GM23338 (cell line): ENCODE results near the gene ADGRV1. TPM values are rescaled to one million over a fixed set of nuclear protein-coding genes. Genes with fewer than 3 reads are reported as not detected.

Experiments
- ATAC-seq: fragments of 200-7000 bp; cut with Tn5 transposase; 3 replicates; pipeline ENCODE4 v1.9.1; 2020
- DNase-seq: peaks from one replicate; pipeline ENCODE4 v3.0.0-alpha.2; 2015; ENCODE audit warnings: low spot score
- H2AFZ ChIP-seq: fragments of 200-600 bp; sonication (generic); 2 replicates; pipeline ENCODE4 v1.8.0; 2016; ENCODE audit warnings: antibody characterized with exemption, mild to moderate bottlenecking, moderate library complexity
- H3F3A ChIP-seq: fragments of 200-600 bp; sonication (generic); replicated peaks from 2 replicates; pipeline ENCODE4 v1.8.0; 2017; ENCODE audit warnings: antibody characterized with exemption, mixed run types, low read depth
- H3K27ac ChIP-seq: fragments of 200-600 bp; sonication (generic); 2 replicates; pipeline ENCODE4 v1.6.1; 2016; ENCODE audit warnings: low read depth
- H3K27me3 ChIP-seq: fragments of 200-600 bp; sonication (generic); 2 replicates; pipeline ENCODE4 v1.8.0; 2016; ENCODE audit warnings: mild to moderate bottlenecking, mixed run types, moderate library complexity; ENCODE audit not compliant: insufficient read depth
- H3K36me3 ChIP-seq: fragments of 200-600 bp; sonication (generic); 2 replicates; pipeline ENCODE4 v1.8.0; 2016; ENCODE audit warnings: mild to moderate bottlenecking; ENCODE audit not compliant: insufficient read depth
- H3K4me1 ChIP-seq: fragments of 200-600 bp; sonication (generic); 2 replicates; pipeline ENCODE4 v1.8.0; 2016; ENCODE audit warnings: mild to moderate bottlenecking, moderate library complexity; ENCODE audit not compliant: insufficient read depth
- H3K4me2 ChIP-seq: fragments of 200-600 bp; sonication (generic); 2 replicates; pipeline ENCODE4 v1.7.1; 2017; ENCODE audit warnings: mixed run types
- H3K4me3 ChIP-seq: fragments of 200-600 bp; sonication (generic); 2 replicates; pipeline ENCODE4 v1.6.1; 2016; ENCODE audit warnings: mixed run types
- H3K79me2 ChIP-seq: fragments of 200-600 bp; sonication (generic); replicated peaks from 2 replicates; pipeline ENCODE4 v1.8.0; 2017; ENCODE audit warnings: mild to moderate bottlenecking; ENCODE audit not compliant: insufficient read depth
- H3K9me2 ChIP-seq: fragments of 200-600 bp; sonication (generic); 2 replicates; pipeline ENCODE4 v1.8.0; 2017; ENCODE audit not compliant: insufficient read depth
- H4K20me1 ChIP-seq: fragments of 200-600 bp; sonication (generic); replicated peaks from 2 replicates; pipeline ENCODE4 v1.8.0; 2017; ENCODE audit warnings: mild to moderate bottlenecking; ENCODE audit not compliant: insufficient read depth
- H3K27ac Mint-ChIP-seq: 2 replicates; pipeline ENCODE4 v1.8.0; 2020; ENCODE audit warnings: inconsistent platforms, mild to moderate bottlenecking, moderate library complexity, mixed read lengths
- H3K27me3 Mint-ChIP-seq: 3 replicates; pipeline ENCODE4 v1.8.0; 2022; ENCODE audit warnings: low read depth, mild to moderate bottlenecking, moderate library complexity, mixed read lengths, inconsistent platforms; ENCODE audit not compliant: insufficient read depth, poor library complexity
- H3K36me3 Mint-ChIP-seq: 3 replicates; pipeline ENCODE4 v1.8.0; 2021; ENCODE audit warnings: low read depth, mild to moderate bottlenecking, inconsistent platforms, moderate library complexity, mixed read lengths
- H3K4me1 Mint-ChIP-seq: 3 replicates; pipeline ENCODE4 v1.8.0; 2020; ENCODE audit warnings: mild to moderate bottlenecking, inconsistent platforms, mixed read lengths
- H3K4me3 Mint-ChIP-seq: 3 replicates; pipeline ENCODE4 v1.8.0; 2021; ENCODE audit warnings: moderate library complexity, mild to moderate bottlenecking, inconsistent platforms, mixed read lengths
- H3K9me3 Mint-ChIP-seq: 3 replicates; pipeline ENCODE4 v1.8.0; 2020; ENCODE audit warnings: moderate library complexity, mild to moderate bottlenecking, inconsistent platforms, mixed read lengths
- CREB1 ChIP-seq: fragments of 250-450 bp; sonication (Bioruptor Pico); IDR thresholded peaks from 2 replicates; pipeline ENCODE4 v1.5.0; 2020; ENCODE audit warnings: low read depth, mild to moderate bottlenecking, moderate library complexity
- ETS1 ChIP-seq: IDR thresholded peaks from 2 replicates; pipeline ENCODE4 v1.6.1; 2016; ENCODE audit warnings: antibody characterized with exemption
- EZH2 ChIP-seq: fragments of 200-600 bp; sonication (generic); IDR thresholded peaks from one replicate; pipeline ENCODE4 v1.8.0; 2017; ENCODE audit warnings: antibody characterized with exemption, mild to moderate bottlenecking, low read depth; ENCODE audit not compliant: unreplicated experiment
- EZH2phosphoT487 ChIP-seq: fragments of 200-600 bp; sonication (generic); IDR thresholded peaks from one replicate; pipeline ENCODE4 v1.8.1; 2018; ENCODE audit warnings: antibody characterized with exemption; ENCODE audit not compliant: unreplicated experiment
- JUNB ChIP-seq: IDR thresholded peaks from one replicate; pipeline ENCODE4 v1.6.1; 2016; ENCODE audit warnings: antibody characterized with exemption; ENCODE audit not compliant: unreplicated experiment
- NANOG ChIP-seq: IDR thresholded peaks from 2 replicates; pipeline ENCODE4 v1.6.1; 2016; ENCODE audit warnings: antibody characterized with exemption, borderline replicate concordance
- POLR2AphosphoS5 ChIP-seq: IDR thresholded peaks from 2 replicates; pipeline ENCODE4 v1.6.1; 2016; ENCODE audit warnings: antibody characterized with exemption, low read depth
- REST ChIP-seq: IDR thresholded peaks from one replicate; pipeline ENCODE4 v1.6.1; 2018; ENCODE audit warnings: antibody characterized with exemption; ENCODE audit not compliant: unreplicated experiment
- STAT1 ChIP-seq: IDR thresholded peaks from one replicate; pipeline ENCODE4 v1.6.1; 2016; ENCODE audit warnings: antibody characterized with exemption; ENCODE audit not compliant: unreplicated experiment
- ZNF331 ChIP-seq: fragments of 250-450 bp; sonication (Bioruptor Pico); IDR thresholded peaks from 2 replicates; pipeline ENCODE4 v1.5.0; 2020; ENCODE audit warnings: low read depth, mild to moderate bottlenecking, moderate library complexity
- ZNF462 ChIP-seq: fragments of 250-450 bp; sonication (Bioruptor Pico); IDR thresholded peaks from 2 replicates; pipeline ENCODE4 v1.5.0; 2020; ENCODE audit warnings: mild to moderate bottlenecking, moderate library complexity
- polyA plus RNA-seq: library from polyadenylated mRNA; unstranded; fragments of >200 nt; fragmentation: Nextera tagmentation; extraction: Ambion mirVana; gene quantifications from 2 replicates; pipeline ENCODE4 v1.2.1, GENCODE V29; 2016
- total RNA-seq: library from RNA; depleted of rRNA; stranded (reverse); fragments of >200 nt; shearing (Covaris generic); gene quantifications from 2 replicates; pipeline ENCODE4 v1.2.3, GENCODE V29; 2014

ADGRV1 gene
- total and polyA plus RNA-seq, 2 experiments from 2014 or later: 46.1 to 149 TPM

- no peak for ATAC-seq
- no peak overlapping the region for H3K4me3 ChIP-seq
- peaks cover 32% of the 10 kb centered on the region for H3K36me3 Mint-ChIP-seq
Measured at GRCh38 chr5:90834711-90835110, 276.1 kb downstream of the ADGRV1 start.

More at GRCh38 chr5:90834711-90835110, 276.1 kb downstream of the ADGRV1 start:
- H3F3A ChIP-seq: no peaks in the 10 kb centered on the region
- H4K20me1 ChIP-seq: no peaks in the 10 kb centered on the region
- H3K4me1 ChIP-seq: no peaks in the 10 kb centered on the region
- H3K36me3 ChIP-seq: peaks cover 3% of the 10 kb centered on the region; the same call in 1 of the 2 replicates
- H3K27me3 Mint-ChIP-seq: no peaks in the 10 kb centered on the region
- H3K27me3 ChIP-seq: no peaks in the 10 kb centered on the region
- H3K27ac ChIP-seq: no peak overlapping the region
- TF ChIP-seq REST (no peak), ZNF462 (CRISPR knock-in tag) (no peak), ETS1 (no peak), POLR2AphosphoS5 (no peak), STAT1 (no peak), ZNF331 (CRISPR knock-in tag) (no peak), JUNB (no peak), CREB1 (CRISPR knock-in tag) (no peak), EZH2 (no peak), EZH2phosphoT487 (no peak), NANOG (no peak)
- no peak overlapping the region for H3K4me3 Mint-ChIP-seq
- no peak overlapping the region for H3K27ac Mint-ChIP-seq
- H2AFZ ChIP-seq: no peak overlapping the region
- H3K79me2 ChIP-seq: no peaks in the 10 kb centered on the region
- H3K4me2 ChIP-seq: no peak overlapping the region
- no peaks in the 10 kb centered on the region for H3K9me3 Mint-ChIP-seq
- no peaks in the 10 kb centered on the region for H3K4me1 Mint-ChIP-seq
- no peaks in the 10 kb centered on the region for H3K9me2 ChIP-seq
- DNase-seq: no peak
